ENCODE measurements around the gene SLC15A3. TPM values are rescaled to one million over a fixed set of nuclear protein-coding genes. Genes with fewer than 3 reads are reported as not detected.

SLC15A3 gene
- polyA plus RNA-seq, 1 of the 3 experiments (the other 2 are of a cell fraction) = not detected

- TF ChIP-seq CHD2 (IDR thresholded peaks at IDR 0.05; ENCODE audit: low read length, partially characterized antibody) = no peak
- no peak for TF ChIP-seq MXI1 (IDR thresholded peaks at IDR 0.05; ENCODE audit: low read depth, low read length)
- TF ChIP-seq NRF1 (IDR thresholded peaks at IDR 0.05; ENCODE audit: low read depth, low read length) = no peak
- no peak for TF ChIP-seq TAF1 (IDR thresholded peaks at IDR 0.05; ENCODE audit: borderline replicate concordance, low read depth, low read length)
- no peak for TF ChIP-seq EZH2phosphoT487 (IDR thresholded peaks at IDR 0.05; ENCODE audit: borderline replicate concordance, low read depth)
- no peak for TF ChIP-seq YY1 (IDR thresholded peaks at IDR 0.05; ENCODE audit: low read depth)
- TF ChIP-seq FOSL2 (IDR thresholded peaks at IDR 0.05; ENCODE audit: borderline replicate concordance, low read depth) = no peak
- TF ChIP-seq CTCF (IDR thresholded peaks at IDR 0.05) = no peak
- no peak for TF ChIP-seq ZBTB33 (IDR thresholded peaks at IDR 0.05; ENCODE audit: borderline replicate concordance, low read depth)
- no peak for TF ChIP-seq EP300 (IDR thresholded peaks at IDR 0.05; ENCODE audit: borderline replicate concordance in 1 of 2, low read depth in 1 of 2, low read length in 1 of 2)
- TF ChIP-seq FOXJ3 (CRISPR knock-in tag; IDR thresholded peaks at IDR 0.05) = no peak
- no peak for TF ChIP-seq USF1 (IDR thresholded peaks at IDR 0.05; ENCODE audit: borderline replicate concordance, low read depth)
- no peak for TF ChIP-seq IRF3 (IDR thresholded peaks at IDR 0.05; ENCODE audit: low read depth, low read length)
- no peak for TF ChIP-seq GABPA (IDR thresholded peaks at IDR 0.05; ENCODE audit: low read depth)
- no peak for TF ChIP-seq TCF12 (IDR thresholded peaks at IDR 0.05)
- Histone ChIP-seq H3K4me2 (no peak overlapping the region), H3K9me3 (no peaks in the 10 kb centered on the region), H2AFZ (ENCODE audit: low read depth) (no peak overlapping the region), H3K36me3 (replicated peaks in 1 of 2; ENCODE audit: control insufficient read depth in 1 of 2, insufficient read depth in 2 of 2, low read length in 1 of 2) (no peaks in the 10 kb centered on the region), H3K4me1 (ENCODE audit: control insufficient read depth in 1 of 2, insufficient read depth in 2 of 2, low read depth in 1 of 2, low read length in 1 of 2) (no peaks in the 10 kb centered on the region), H3F3A (replicated peaks; ENCODE audit: insufficient read depth) (no peaks in the 10 kb centered on the region), H4K20me1 (ENCODE audit: insufficient read depth) (no peaks in the 10 kb centered on the region), H3K79me2 (ENCODE audit: insufficient read depth) (no peaks in the 10 kb centered on the region), H3K9ac (no peak overlapping the region), H3K27ac (ENCODE audit: low read depth in 2 of 2, low read length in 1 of 2) (no peak overlapping the region), H3K27me3 (ENCODE audit: insufficient read depth) (peaks cover 4% of the 10 kb centered on the region; the same call in 1 of the 2 replicates), H3K9me2 (no peaks in the 10 kb centered on the region), H3K4me3 (ENCODE audit: low read depth in 2 of 2, low read length in 1 of 2) (no peak overlapping the region)
- 12% methylated on average over 1 of the region's 1 CpG for WGBS (ENCODE audit: low lambda C conversion rate)
- DNase-seq = no peak
- POLR2A ChIA-PET = no interaction called here
- CTCF ChIA-PET = interaction anchor here (2.2 to 5.1 kb wide), 2 partner anchors 13 to 219 kb away, joined by 8 to 29 read pairs; no protein-coding TSS in a partner anchor
Measured at GRCh38 chr11:60968223-60968622, 16.2 kb upstream of the SLC15A3 start.

All from SK-N-SH (cell line).